OCI-LY1 (cell line): ENCODE results near the gene GPATCH8.

Source experiments
- EZH2 ChIP-seq: fragments of 200-600 bp; sonication (generic), shearing (Covaris generic); IDR thresholded peaks from 2 replicates; pipeline ENCODE4 v1.8.0; 2017; ENCODE audit warnings: borderline replicate concordance, mixed run types, mild to moderate bottlenecking, antibody characterized with exemption, low read length, moderate library complexity, mixed read lengths
- TF ChIP-seq, protein P1 (sequence below): fragments of 200-600 bp; sonication (generic), shearing (Covaris generic); IDR thresholded peaks from 2 replicates; pipeline ENCODE4 v1.5.1; 2017; ENCODE audit warnings: mild to moderate bottlenecking, antibody characterized with exemption, low read length, moderate library complexity, mixed read lengths

GRCh38 chr17:44543213-44543904 is 40.2 kb upstream of the GPATCH8 start:
- TF ChIP-seq, protein P1, sequence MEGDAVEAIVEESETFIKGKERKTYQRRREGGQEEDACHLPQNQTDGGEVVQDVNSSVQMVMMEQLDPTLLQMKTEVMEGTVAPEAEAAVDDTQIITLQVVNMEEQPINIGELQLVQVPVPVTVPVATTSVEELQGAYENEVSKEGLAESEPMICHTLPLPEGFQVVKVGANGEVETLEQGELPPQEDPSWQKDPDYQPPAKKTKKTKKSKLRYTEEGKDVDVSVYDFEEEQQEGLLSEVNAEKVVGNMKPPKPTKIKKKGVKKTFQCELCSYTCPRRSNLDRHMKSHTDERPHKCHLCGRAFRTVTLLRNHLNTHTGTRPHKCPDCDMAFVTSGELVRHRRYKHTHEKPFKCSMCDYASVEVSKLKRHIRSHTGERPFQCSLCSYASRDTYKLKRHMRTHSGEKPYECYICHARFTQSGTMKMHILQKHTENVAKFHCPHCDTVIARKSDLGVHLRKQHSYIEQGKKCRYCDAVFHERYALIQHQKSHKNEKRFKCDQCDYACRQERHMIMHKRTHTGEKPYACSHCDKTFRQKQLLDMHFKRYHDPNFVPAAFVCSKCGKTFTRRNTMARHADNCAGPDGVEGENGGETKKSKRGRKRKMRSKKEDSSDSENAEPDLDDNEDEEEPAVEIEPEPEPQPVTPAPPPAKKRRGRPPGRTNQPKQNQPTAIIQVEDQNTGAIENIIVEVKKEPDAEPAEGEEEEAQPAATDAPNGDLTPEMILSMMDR, result no peak
- no peak for TF ChIP-seq EZH2
